Loucy (cell line): Measurements from ENCODE around the gene RSAD2.
A peak's percentile ranks its signal among the peaks of the same experiment; 100 is the strongest.

Experiments
- H2AFZ ChIP-seq: fragments of 200-600 bp; sonication (generic); 2 replicates; pipeline ENCODE4 v1.6.0; 2016; ENCODE audit warnings: antibody characterized with exemption, mild to moderate bottlenecking, low read length, moderate library complexity
- H3F3A ChIP-seq: fragments of 200-600 bp; 2 replicates; pipeline ENCODE4 v1.6.0; 2016; ENCODE audit warnings: antibody characterized with exemption, low read depth, mild to moderate bottlenecking
- H3K27me3 ChIP-seq: fragments of 200-600 bp; sonication (generic); 2 replicates; pipeline ENCODE4 v1.6.1; 2014; ENCODE audit warnings: low read length, mild to moderate bottlenecking; ENCODE audit not compliant: insufficient read depth, poor library complexity, severe bottlenecking
- H3K36me3 ChIP-seq: fragments of 200-600 bp; sonication (generic); 2 replicates; pipeline ENCODE4 v1.6.1; 2016; ENCODE audit warnings: low read length; ENCODE audit not compliant: insufficient read depth
- H3K4me1 ChIP-seq: fragments of 200-600 bp; sonication (generic); 2 replicates; pipeline ENCODE4 v1.5.1; 2014; ENCODE audit warnings: low read length, mild to moderate bottlenecking; ENCODE audit not compliant: insufficient read depth, poor library complexity, severe bottlenecking
- H3K4me2 ChIP-seq: fragments of 200-600 bp; sonication (generic); 2 replicates; pipeline ENCODE4 v1.6.0; 2014; ENCODE audit warnings: antibody characterized with exemption, low read length, low read depth, mild to moderate bottlenecking; ENCODE audit not compliant: poor library complexity, severe bottlenecking
- H3K4me3 ChIP-seq: fragments of 200-600 bp; sonication (generic); 2 replicates; pipeline ENCODE4 v1.5.1; 2014; ENCODE audit warnings: low read length, mild to moderate bottlenecking, mixed read lengths; ENCODE audit not compliant: poor library complexity, severe bottlenecking
- H3K79me2 ChIP-seq: fragments of 200-600 bp; sonication (generic); 2 replicates; pipeline ENCODE4 v1.6.1; 2014; ENCODE audit warnings: low read length; ENCODE audit not compliant: insufficient read depth
- H3K9ac ChIP-seq: fragments of 200-600 bp; sonication (generic); 2 replicates; pipeline ENCODE4 v1.6.0; 2014; ENCODE audit warnings: mild to moderate bottlenecking, low read depth, low read length, moderate library complexity; ENCODE audit not compliant: poor library complexity, severe bottlenecking
- H3K9me2 ChIP-seq: fragments of 200-600 bp; sonication (generic); replicated peaks from 2 replicates; pipeline ENCODE4 v1.6.1; 2016; ENCODE audit warnings: low read depth, low read length, mixed read lengths
- H3K9me3 ChIP-seq: fragments of 200-600 bp; sonication (generic); 2 replicates; pipeline ENCODE4 v1.6.1; 2014; ENCODE audit warnings: mild to moderate bottlenecking, antibody characterized with exemption, low read length, low read depth; ENCODE audit not compliant: insufficient read depth
- H4K20me1 ChIP-seq: fragments of 200-600 bp; sonication (generic); 2 replicates; pipeline ENCODE4 v1.6.0; 2014; ENCODE audit warnings: antibody characterized with exemption, low read length, mild to moderate bottlenecking; ENCODE audit not compliant: insufficient read depth, poor library complexity, severe bottlenecking
- EZH2phosphoT487 ChIP-seq: fragments of 200-600 bp; IDR thresholded peaks from 2 replicates; pipeline ENCODE4 v1.6.1; 2018; ENCODE audit warnings: antibody characterized with exemption, mild to moderate bottlenecking, moderate library complexity, borderline replicate concordance
- TF ChIP-seq, protein P1 (sequence below): fragments of 200-600 bp; sonication (generic); conservative IDR thresholded peaks from 2 replicates; pipeline ENCODE4 v1.5.1; 2014; ENCODE audit warnings: mild to moderate bottlenecking, antibody characterized with exemption, low read length

RSAD2 gene

DNA sequence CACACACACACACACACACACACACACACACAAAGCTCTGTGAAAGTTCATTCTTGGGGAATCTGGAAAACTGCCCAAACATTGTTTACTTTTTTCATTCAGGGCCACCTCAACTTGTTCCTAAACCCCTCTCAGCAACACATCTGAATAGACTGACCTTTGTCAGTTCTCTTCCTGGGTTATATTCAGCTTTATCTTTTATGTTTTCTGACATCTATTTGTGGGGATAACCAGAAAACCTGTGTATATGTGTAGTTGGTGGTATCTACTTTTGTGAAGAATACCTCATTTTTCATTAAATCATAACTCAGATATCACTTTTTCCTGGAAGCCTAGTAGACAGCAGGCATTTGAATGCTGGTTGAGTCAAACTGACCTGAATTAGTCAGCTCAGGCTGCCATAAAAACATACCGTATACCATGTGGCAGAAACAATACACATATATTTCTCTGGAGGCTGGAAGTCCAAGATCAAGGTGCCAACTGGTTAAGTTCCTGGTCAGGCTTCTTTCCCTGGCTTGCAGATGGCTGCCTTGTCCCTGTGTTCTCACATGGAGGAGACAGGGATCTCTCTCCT lies 28.7 kb downstream of the RSAD2 start:
- H3K4me1 ChIP-seq, result peaks cover 22% of the 10 kb centered on the region
- no peak overlapping the region for H3K4me3 ChIP-seq
- H3F3A ChIP-seq, result no peaks in the 10 kb centered on the region
- H3K79me2 ChIP-seq, result no peaks in the 10 kb centered on the region
- H3K9ac ChIP-seq, result no peak overlapping the region
- no peaks in the 10 kb centered on the region for H4K20me1 ChIP-seq
- H3K36me3 ChIP-seq, result no peaks in the 10 kb centered on the region
- no peak for TF ChIP-seq EZH2phosphoT487
- TF ChIP-seq, protein P1, sequence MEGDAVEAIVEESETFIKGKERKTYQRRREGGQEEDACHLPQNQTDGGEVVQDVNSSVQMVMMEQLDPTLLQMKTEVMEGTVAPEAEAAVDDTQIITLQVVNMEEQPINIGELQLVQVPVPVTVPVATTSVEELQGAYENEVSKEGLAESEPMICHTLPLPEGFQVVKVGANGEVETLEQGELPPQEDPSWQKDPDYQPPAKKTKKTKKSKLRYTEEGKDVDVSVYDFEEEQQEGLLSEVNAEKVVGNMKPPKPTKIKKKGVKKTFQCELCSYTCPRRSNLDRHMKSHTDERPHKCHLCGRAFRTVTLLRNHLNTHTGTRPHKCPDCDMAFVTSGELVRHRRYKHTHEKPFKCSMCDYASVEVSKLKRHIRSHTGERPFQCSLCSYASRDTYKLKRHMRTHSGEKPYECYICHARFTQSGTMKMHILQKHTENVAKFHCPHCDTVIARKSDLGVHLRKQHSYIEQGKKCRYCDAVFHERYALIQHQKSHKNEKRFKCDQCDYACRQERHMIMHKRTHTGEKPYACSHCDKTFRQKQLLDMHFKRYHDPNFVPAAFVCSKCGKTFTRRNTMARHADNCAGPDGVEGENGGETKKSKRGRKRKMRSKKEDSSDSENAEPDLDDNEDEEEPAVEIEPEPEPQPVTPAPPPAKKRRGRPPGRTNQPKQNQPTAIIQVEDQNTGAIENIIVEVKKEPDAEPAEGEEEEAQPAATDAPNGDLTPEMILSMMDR, result no peak
- H3K9me2 ChIP-seq, result no peaks in the 10 kb centered on the region
- H3K4me2 ChIP-seq, result no peak overlapping the region
- H3K9me3 ChIP-seq, result no peaks in the 10 kb centered on the region
- H2AFZ ChIP-seq, result no peak overlapping the region
- no peaks in the 10 kb centered on the region for H3K27me3 ChIP-seq

DNA sequence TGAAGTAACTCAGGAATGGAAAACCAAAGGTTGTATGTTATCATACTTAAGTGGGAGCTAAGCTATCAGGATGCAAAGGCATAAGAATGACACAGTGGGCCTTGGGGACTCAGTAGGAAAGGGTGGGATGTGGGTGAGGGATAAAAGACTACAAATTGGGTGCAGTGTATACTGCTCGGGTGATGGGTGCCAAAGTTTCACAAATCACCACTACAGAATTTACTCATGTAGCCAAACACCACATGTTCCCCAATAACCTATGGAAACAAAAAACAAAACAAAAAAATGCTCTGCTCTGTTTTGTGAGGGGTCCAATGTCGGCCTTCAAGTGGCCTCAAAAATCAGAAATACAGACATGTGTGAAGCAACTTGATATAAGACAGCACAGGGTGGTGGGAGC lies 30.7 kb downstream of the RSAD2 start:
- Histone ChIP-seq H3F3A (no peaks in the 10 kb centered on the region), H3K27me3 (no peaks in the 10 kb centered on the region), H3K4me1 (peaks cover 24% of the 10 kb centered on the region), H3K4me3 (no peak overlapping the region), H4K20me1 (no peaks in the 10 kb centered on the region), H3K9ac (no peak overlapping the region), H3K9me3 (no peaks in the 10 kb centered on the region), H3K4me2 (no peak overlapping the region), H3K9me2 (no peaks in the 10 kb centered on the region), H3K79me2 (no peaks in the 10 kb centered on the region), H3K36me3 (no peaks in the 10 kb centered on the region), H2AFZ (no peak overlapping the region)
- TF ChIP-seq EZH2phosphoT487, result no peak
- TF ChIP-seq, protein P1, result no peak

GRCh38 chr2:6909431-6910385 lies 32.1 kb downstream of the RSAD2 start:
- H3K9me2 ChIP-seq, result no peaks in the 10 kb centered on the region
- peaks cover 28% of the 10 kb centered on the region for H3K4me1 ChIP-seq
- H3K36me3 ChIP-seq, result no peaks in the 10 kb centered on the region
- H3K27me3 ChIP-seq, result no peaks in the 10 kb centered on the region
- TF ChIP-seq EZH2phosphoT487, result no peak
- TF ChIP-seq, protein P1, result no peak
- no peaks in the 10 kb centered on the region for H3K79me2 ChIP-seq
- H3K9ac ChIP-seq, result no peak overlapping the region
- H3K4me3 ChIP-seq, result peak overlapping the region; percentile 45
- H3K9me3 ChIP-seq, result no peaks in the 10 kb centered on the region
- H3F3A ChIP-seq, result no peaks in the 10 kb centered on the region
- H2AFZ ChIP-seq, result no peak overlapping the region
- peak overlapping the region; percentile 60 for H3K4me2 ChIP-seq
- H4K20me1 ChIP-seq, result no peaks in the 10 kb centered on the region
